H1 (cell line): ENCODE measurements around the gene HEATR1. TPM values are rescaled to one million over a fixed set of nuclear protein-coding genes. Genes with fewer than 3 reads are reported as not detected.

Source experiments
- CTCF ChIA-PET: fragments of 300-600 bp; sonication (Branson Sonifier 250); formaldehyde crosslinking; loops from one replicate; lab custom pipeline; 2021; ENCODE audit not compliant: partially characterized antibody; lab: Charles Lee
- POLR2A ChIA-PET: fragments of 300-600 bp; sonication (Branson Sonifier 250); formaldehyde crosslinking; loops from one replicate; lab custom pipeline; 2021; ENCODE audit warnings: inconsistent platforms; ENCODE audit not compliant: partially characterized antibody; lab: Charles Lee
- DNase-seq, 2 experiments: peaks; one replicate each; pipeline versions ENCODE4 v3.0.0 to v3.0.0-alpha.2; 2010 to 2022; ENCODE audit warnings: low spot score in 2 of 2, low read depth in 1 of 2, mixed read lengths in 1 of 2
- FAIRE-seq: peaks from 2 replicates; lab custom pipeline; 2011; peaks lifted over from hg19 to GRCh38; lab: Jason Lieb, UNC
- H2AFZ ChIP-seq: 2 replicates; pipeline ENCODE4 v1.8.1; 2012; ENCODE audit warnings: low read length, inconsistent platforms
- H2AK5ac ChIP-seq: 2 replicates; pipeline ENCODE4 v1.6.1; 2013; ENCODE audit warnings: low read depth, low read length
- H2BK120ac ChIP-seq: replicated peaks from 2 replicates; pipeline ENCODE3; 2013; ENCODE audit warnings: low read depth, low read length, inconsistent platforms
- H2BK12ac ChIP-seq: 2 replicates; pipeline ENCODE4 v1.6.1; 2013; ENCODE audit warnings: low read depth, low read length
- H2BK15ac ChIP-seq: 2 replicates; pipeline ENCODE4 v1.6.1; 2013; ENCODE audit warnings: low read length
- H2BK20ac ChIP-seq: 2 replicates; pipeline ENCODE4 v1.6.1; 2013; ENCODE audit warnings: low read length
- H2BK5ac ChIP-seq: 2 replicates; pipeline ENCODE4 v1.6.1; 2013; ENCODE audit warnings: low read depth, low read length
- H3K14ac ChIP-seq: 2 replicates; pipeline ENCODE4 v1.6.1; 2013; ENCODE audit warnings: inconsistent platforms; ENCODE audit not compliant: insufficient read length
- H3K18ac ChIP-seq: 2 replicates; pipeline ENCODE4 v1.6.1; 2013; ENCODE audit warnings: low read length; ENCODE audit errors: extremely low read depth
- H3K23ac ChIP-seq: 2 replicates; pipeline ENCODE4 v1.6.1; 2013; ENCODE audit warnings: inconsistent platforms; ENCODE audit not compliant: insufficient read length
- H3K23me2 ChIP-seq: 2 replicates; pipeline ENCODE4 v1.6.1; 2013; ENCODE audit warnings: low read depth, low read length
- H3K27ac ChIP-seq: 2 replicates; pipeline ENCODE4 v1.6.1; 2011; ENCODE audit warnings: low read depth, low read length, inconsistent platforms
- H3K27me3 ChIP-seq, 4 experiments: replicated peaks in 1 of 4; 1 replicate in 1 of 4; 2 replicates in 3 of 4; pipeline versions ENCODE4 v1.6.1 to v1.8.1; 2011 to 2013; ENCODE audit warnings: low read length in 3 of 4, mild to moderate bottlenecking in 3 of 4, inconsistent platforms in 2 of 4, mixed read lengths in 2 of 4, moderate library complexity in 1 of 4; ENCODE audit not compliant: control insufficient read depth in 3 of 4, insufficient read depth in 3 of 4; ENCODE audit errors: extremely low read depth in 1 of 4
- H3K36me3 ChIP-seq, 4 experiments: 2 replicates each; pipeline versions ENCODE4 v1.6.1 to v1.8.1; 2011 to 2013; ENCODE audit warnings: mild to moderate bottlenecking in 4 of 4, low read length in 3 of 4, moderate library complexity in 2 of 4, control low read depth in 1 of 4, inconsistent platforms in 1 of 4; ENCODE audit not compliant: insufficient read depth in 4 of 4, control insufficient read depth in 2 of 4
- H3K4ac ChIP-seq: replicated peaks from 2 replicates; pipeline ENCODE3; 2013; ENCODE audit warnings: low read length, low read depth, mixed read lengths, inconsistent platforms; ENCODE audit not compliant: insufficient read length
- H3K4me1 ChIP-seq, 4 experiments: replicated peaks in 1 of 4; 1 replicate in 1 of 4; 2 replicates in 3 of 4; pipeline versions ENCODE4 v1.6.1 to v1.8.1; 2011 to 2013; ENCODE audit warnings: low read length in 3 of 4, inconsistent platforms in 2 of 4, mixed read lengths in 1 of 4; ENCODE audit not compliant: insufficient read depth in 4 of 4, control insufficient read depth in 3 of 4
- H3K4me2 ChIP-seq, 2 experiments: 2 replicates each; pipeline versions ENCODE4 v1.6.1 to v1.8.1; 2011 to 2013; ENCODE audit warnings: low read depth in 2 of 2, low read length in 2 of 2, control low read depth in 1 of 2, inconsistent platforms in 1 of 2, mild to moderate bottlenecking in 1 of 2; ENCODE audit not compliant: insufficient read depth in 1 of 2
- H3K4me3 ChIP-seq, 4 experiments: fragments of 200-600, 300-600 bp in 1 of 4; sonication (generic), shearing (Covaris generic), sonication (Bioruptor Twin) in 1 of 4; 2 replicates each; pipeline versions ENCODE4 v1.5.1 to v1.8.1; 2011 to 2016; ENCODE audit warnings: low read length in 4 of 4, low read depth in 3 of 4, control low read depth in 2 of 4, inconsistent platforms in 2 of 4, mild to moderate bottlenecking in 2 of 4, mixed read lengths in 1 of 4, moderate library complexity in 1 of 4; ENCODE audit not compliant: insufficient read depth in 2 of 4; ENCODE audit errors: extremely low read depth in 1 of 4
- H3K56ac ChIP-seq: replicated peaks from 2 replicates; pipeline ENCODE3; 2013; ENCODE audit warnings: low read depth, mild to moderate bottlenecking, mixed read lengths, low read length, inconsistent platforms; ENCODE audit not compliant: insufficient read length
- H3K79me1 ChIP-seq: 2 replicates; pipeline ENCODE4 v1.6.1; 2013; ENCODE audit warnings: low read depth, low read length, control low read depth
- H3K79me2 ChIP-seq, 2 experiments: 2 replicates each; pipeline versions ENCODE4 v1.6.1 to v1.8.1; 2012 to 2013; ENCODE audit warnings: low read length in 2 of 2, mild to moderate bottlenecking in 2 of 2, inconsistent platforms in 1 of 2; ENCODE audit not compliant: insufficient read depth in 2 of 2, control insufficient read depth in 1 of 2
- H3K9ac ChIP-seq, 4 experiments: replicated peaks in 1 of 4; 1 replicate in 1 of 4; 2 replicates in 3 of 4; pipeline versions ENCODE4 v1.6.1 to v1.8.1; 2011 to 2013; ENCODE audit warnings: low read depth in 3 of 4, low read length in 3 of 4, control low read depth in 2 of 4, mild to moderate bottlenecking in 2 of 4, moderate library complexity in 2 of 4, inconsistent platforms in 1 of 4; ENCODE audit errors: extremely low read depth in 1 of 4
- H3K9me3 ChIP-seq, 2 experiments: 2 replicates each; pipeline versions ENCODE4 v1.6.1 to v1.8.1; 2012 to 2013; ENCODE audit warnings: mild to moderate bottlenecking in 2 of 2, moderate library complexity in 2 of 2, control low read depth in 1 of 2, inconsistent platforms in 1 of 2, low read depth in 1 of 2, low read length in 1 of 2, mixed read lengths in 1 of 2; ENCODE audit not compliant: insufficient read depth in 2 of 2
- H4K20me1 ChIP-seq, 2 experiments: replicated peaks in 1 of 2; 2 replicates each; pipeline versions ENCODE3 to v1.8.1; 2011 to 2013; ENCODE audit warnings: inconsistent platforms in 2 of 2, low read length in 2 of 2, mild to moderate bottlenecking in 1 of 2; ENCODE audit not compliant: insufficient read depth in 2 of 2, control insufficient read depth in 1 of 2
- H4K5ac ChIP-seq: 2 replicates; pipeline ENCODE4 v1.6.1; 2013; ENCODE audit warnings: low read length, low read depth, mixed read lengths, inconsistent platforms; ENCODE audit not compliant: insufficient read length
- H4K8ac ChIP-seq: 2 replicates; pipeline ENCODE4 v1.8.0; 2013; ENCODE audit warnings: mild to moderate bottlenecking, moderate library complexity, low read length, inconsistent platforms; ENCODE audit not compliant: insufficient read depth; ENCODE audit errors: extremely low read depth
- H4K91ac ChIP-seq: replicated peaks from 2 replicates; pipeline ENCODE3; 2013; ENCODE audit warnings: low read length, mixed read lengths, inconsistent platforms; ENCODE audit not compliant: insufficient read length
- CTBP2 ChIP-seq: IDR thresholded peaks from 2 replicates; pipeline ENCODE4 v1.7.0; 2011; ENCODE audit warnings: borderline replicate concordance, mild to moderate bottlenecking, moderate library complexity, mixed read lengths, low read length; ENCODE audit not compliant: insufficient read depth, insufficient read length
- EP300 ChIP-seq, 2 experiments: IDR thresholded peaks; 1 replicate in 1 of 2; 2 replicates in 1 of 2; pipeline ENCODE4 v1.6.1; 2011 to 2012; ENCODE audit warnings: low read depth in 2 of 2, low read length in 2 of 2, mild to moderate bottlenecking in 2 of 2, borderline replicate concordance in 1 of 2, inconsistent platforms in 1 of 2, moderate library complexity in 1 of 2
- JUND ChIP-seq: IDR thresholded peaks from 2 replicates; pipeline ENCODE4 v1.6.1; 2011; ENCODE audit warnings: mild to moderate bottlenecking, improper control_type of control experiment, low read length
- RAD21 ChIP-seq, 2 experiments: IDR thresholded peaks in 1 of 2; conservative IDR thresholded peaks in 1 of 2; 2 replicates each; pipeline ENCODE4 v1.6.1; 2011; ENCODE audit warnings: low read depth in 2 of 2, low read length in 2 of 2, improper control_type of control experiment in 1 of 2, inconsistent platforms in 1 of 2, mild to moderate bottlenecking in 1 of 2, moderate library complexity in 1 of 2
- RNF2 ChIP-seq: fragments of 200-900, 300-1000 bp; sonication (generic); IDR thresholded peaks from 2 replicates; pipeline ENCODE4 v1.7.1; 2016; ENCODE audit warnings: borderline replicate concordance, low read depth, mild to moderate bottlenecking, antibody characterized with exemption, low read length; ENCODE audit not compliant: poor library complexity, severe bottlenecking; ENCODE audit errors: missing control alignments
- SP4 ChIP-seq: IDR thresholded peaks from 2 replicates; pipeline ENCODE4 v1.6.1; 2012; ENCODE audit warnings: low read length, inconsistent platforms
- TCF12 ChIP-seq: IDR thresholded peaks from 2 replicates; pipeline ENCODE4 v1.6.1; 2011; ENCODE audit warnings: low read depth, mild to moderate bottlenecking, low read length
- TEAD4 ChIP-seq: IDR thresholded peaks from 2 replicates; pipeline ENCODE4 v1.6.1; 2012; ENCODE audit warnings: low read depth, low read length, inconsistent platforms, mixed read lengths
- WGBS, 2 experiments: shearing (Covaris generic) in 1 of 2; methylation state at CpG; one replicate each; pipeline versions ENCODE4 v1.1.6 to v1.1.7; 2013 to 2015; ENCODE audit warnings: low lambda C conversion rate in 2 of 2, mixed read lengths in 2 of 2, inconsistent platforms in 1 of 2, low coverage in 1 of 2, missing lambda C conversion rate in 1 of 2; ENCODE audit not compliant: insufficient replicate concordance in 2 of 2, insufficient coverage in 1 of 2, insufficient read length in 1 of 2; ENCODE audit errors: extremely low coverage in 1 of 2, missing lambda C conversion rate in 1 of 2; 5-methylcytosine and 5-hydroxymethylcytosine counted together
- polyA plus RNA-seq, 7 experiments: library from polyadenylated mRNA; depleted of rRNA in 3 of 7; stranded (reverse) in 5 of 7; unstranded in 2 of 7; fragments of >200 nt in 5 of 7; fragments of 200-250 nt in 2 of 7; gene quantifications; 1 replicate in 5 of 7; 2 replicates in 1 of 7; 4 replicates in 1 of 7; pipeline versions ENCODE4 v1.2.1 to v1.2.3, GENCODE V29; 2011 to 2013; ENCODE audit warnings: missing spikeins in 2 of 7, mixed read lengths in 2 of 7
- total RNA-seq: library from RNA; stranded (reverse); fragmentation: NEBNext Ultra II Directional; extraction: Animal tissue kit (Norgen Biotek cat#: 25700); gene quantifications from 2 replicates; pipeline ENCODE4 v1.2.1, GENCODE V29; 2021
- TF ChIP-seq, protein P1 (sequence below), 3 experiments: IDR thresholded peaks; 1 replicate in 2 of 3; 2 replicates in 1 of 3; pipeline versions ENCODE4 v1.5.1 to v1.6.1; 2011; ENCODE audit warnings: low read length in 3 of 3, mild to moderate bottlenecking in 3 of 3, inconsistent platforms in 2 of 3, low read depth in 1 of 3, moderate library complexity in 1 of 3; ENCODE audit not compliant: insufficient read depth in 1 of 3; ENCODE audit errors: control extremely low read depth in 1 of 3

The HEATR1 gene
- total and polyA plus RNA-seq, 2 of the 8 experiments (the other 6 are each of a cell fraction or from before 2014, with no cell fraction given): 13.0 to 95.8 TPM

- H2BK12ac ChIP-seq: no peak overlapping the region
- FAIRE-seq: no peak
- no peak overlapping the region for H4K5ac ChIP-seq
- no peaks in the 10 kb centered on the region for H3K27me3 ChIP-seq
- H3K18ac ChIP-seq: no peak overlapping the region
- H3K23me2 ChIP-seq: no peaks in the 10 kb centered on the region
- no peak overlapping the region for H3K9ac ChIP-seq
- 86% methylated on average over 7 of the region's 7 CpGs; no CpG with 5 or more reads in 1 of the 2 experiments for WGBS, 2 experiments
- H2BK20ac ChIP-seq: no peak overlapping the region
- no peak overlapping the region for H2BK120ac ChIP-seq
- ChIA-PET POLR2A (interaction anchor here (0.8 to 1.7 kb wide), 7 partner anchors 13 to 33 kb away, joined by 3 to 4 read pairs (median 3); no protein-coding TSS in a partner anchor), CTCF (interaction anchor here (0.6 to 3.1 kb wide), 13 partner anchors 9 to 495 kb away, joined by 3 to 34 read pairs (median 3); no protein-coding TSS in a partner anchor)
- no peaks in the 10 kb centered on the region for H3K79me1 ChIP-seq
- no peak overlapping the region for H3K4me2 ChIP-seq
- no peak overlapping the region for H3K56ac ChIP-seq
- no peak overlapping the region for H3K23ac ChIP-seq
- H4K20me1 ChIP-seq: peaks cover 0 to 4% of the 10 kb centered on the region in 2 experiments
- no peak overlapping the region for H2AFZ ChIP-seq
- no peak overlapping the region for H2BK5ac ChIP-seq
- H4K8ac ChIP-seq: no peak overlapping the region
- no peak overlapping the region for H2AK5ac ChIP-seq
- DNase-seq: no peak
- H3K14ac ChIP-seq: no peak overlapping the region
- no peaks in the 10 kb centered on the region for H3K4me1 ChIP-seq
- no peaks in the 10 kb centered on the region for H3K9me3 ChIP-seq
- H3K79me2 ChIP-seq: no peaks in the 10 kb centered on the region
- H3K4me3 ChIP-seq: no peak overlapping the region
- H3K27ac ChIP-seq: no peak overlapping the region
- no peak overlapping the region for H4K91ac ChIP-seq
- H2BK15ac ChIP-seq: no peak overlapping the region
- H3K36me3 ChIP-seq: peaks cover 19 to 85% (median 62%) of the 10 kb centered on the region in 4 experiments
- H3K4ac ChIP-seq: no peak overlapping the region
- TF ChIP-seq TCF12 (no peak), RAD21 (IDR thresholded peaks at IDR 0.05 in 1 of 2, conservative IDR thresholded peaks at IDR 0.05 in 1 of 2; ENCODE audit: low read depth in 2 of 2, low read length in 2 of 2) (peak in 1 of 2 experiments; percentile 8; a peak in 1 of 4 replicates), SP4 (no peak), TEAD4 (no peak), EP300 (IDR thresholded peaks at IDR 0.05; ENCODE audit: borderline replicate concordance in 1 of 2, low read depth in 2 of 2, low read length in 2 of 2) (no peak), CTBP2 (no peak), RNF2 (no peak), JUND (no peak)
- TF ChIP-seq, protein P1, sequence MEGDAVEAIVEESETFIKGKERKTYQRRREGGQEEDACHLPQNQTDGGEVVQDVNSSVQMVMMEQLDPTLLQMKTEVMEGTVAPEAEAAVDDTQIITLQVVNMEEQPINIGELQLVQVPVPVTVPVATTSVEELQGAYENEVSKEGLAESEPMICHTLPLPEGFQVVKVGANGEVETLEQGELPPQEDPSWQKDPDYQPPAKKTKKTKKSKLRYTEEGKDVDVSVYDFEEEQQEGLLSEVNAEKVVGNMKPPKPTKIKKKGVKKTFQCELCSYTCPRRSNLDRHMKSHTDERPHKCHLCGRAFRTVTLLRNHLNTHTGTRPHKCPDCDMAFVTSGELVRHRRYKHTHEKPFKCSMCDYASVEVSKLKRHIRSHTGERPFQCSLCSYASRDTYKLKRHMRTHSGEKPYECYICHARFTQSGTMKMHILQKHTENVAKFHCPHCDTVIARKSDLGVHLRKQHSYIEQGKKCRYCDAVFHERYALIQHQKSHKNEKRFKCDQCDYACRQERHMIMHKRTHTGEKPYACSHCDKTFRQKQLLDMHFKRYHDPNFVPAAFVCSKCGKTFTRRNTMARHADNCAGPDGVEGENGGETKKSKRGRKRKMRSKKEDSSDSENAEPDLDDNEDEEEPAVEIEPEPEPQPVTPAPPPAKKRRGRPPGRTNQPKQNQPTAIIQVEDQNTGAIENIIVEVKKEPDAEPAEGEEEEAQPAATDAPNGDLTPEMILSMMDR (IDR thresholded peaks at IDR 0.05; ENCODE audit: control extremely low read depth in 1 of 3, insufficient read depth in 1 of 3, low read depth in 1 of 3, low read length in 3 of 3): peak; percentile 17 to 32 (median 30); a peak in 3 of 4 replicates
Measured at GRCh38 chr1:236560213-236560771, 44.0 kb downstream of the HEATR1 start.
